ENCODE measurements around the gene JUP. TPM values are rescaled to one million over a fixed set of nuclear protein-coding genes. Genes with fewer than 3 reads are reported as not detected.

JUP gene
- total and polyA plus RNA-seq, 2 of the 13 experiments (the other 11 are each of a cell fraction or from before 2014, with no cell fraction given), result 12.1 to 20.6 TPM

- TF ChIP-seq SRSF9 (IDR thresholded peaks at IDR 0.05; ENCODE audit: borderline replicate concordance, insufficient read depth, low read depth, low read length, poor library complexity, severe bottlenecking), result no peak
- no peak for TF ChIP-seq ZNF124 (CRISPR knock-in tag; IDR thresholded peaks at IDR 0.05)
- no peak for TF ChIP-seq GLI4 (CRISPR knock-in tag; IDR thresholded peaks at IDR 0.05; ENCODE audit: borderline replicate concordance)
- TF ChIP-seq RXRB (CRISPR knock-in tag; IDR thresholded peaks at IDR 0.05; ENCODE audit: borderline replicate concordance), result peak; percentile 59; the same call in 1 of the 2 replicates
- no peak for TF ChIP-seq PHB2 (IDR thresholded peaks at IDR 0.05; ENCODE audit: partially characterized antibody)
- TF ChIP-seq CBX2 (IDR thresholded peaks at IDR 0.05; ENCODE audit: low read depth, low read length), result no peak
- no peak for TF ChIP-seq CBX2 (CRISPR knock-in tag; IDR thresholded peaks at IDR 0.05; ENCODE audit: low read depth)
- peak; percentile 74; the same call in 1 of the 2 replicates for TF ChIP-seq HDAC1 (CRISPR knock-in tag; IDR thresholded peaks at IDR 0.05)
- no peak; the same call in 1 of the 2 replicates for TF ChIP-seq TFAP4 (IDR thresholded peaks at IDR 0.05; ENCODE audit: borderline replicate concordance, low read depth)
- TF ChIP-seq ZNF570 (CRISPR knock-in tag; IDR thresholded peaks at IDR 0.05; ENCODE audit: borderline replicate concordance), result no peak; the same call in 1 of the 2 replicates
- TF ChIP-seq SP2 (CRISPR knock-in tag; IDR thresholded peaks at IDR 0.05), result no peak
- peak; percentile 92 for TF ChIP-seq ZNF740 (CRISPR knock-in tag; IDR thresholded peaks at IDR 0.05)
- no peak for TF ChIP-seq ZNF550 (CRISPR knock-in tag; IDR thresholded peaks at IDR 0.05; ENCODE audit: borderline replicate concordance)
- TF ChIP-seq NFKB2 (CRISPR knock-in tag; IDR thresholded peaks at IDR 0.05; ENCODE audit: borderline replicate concordance), result no peak
- TF ChIP-seq PRDM4 (CRISPR knock-in tag; IDR thresholded peaks at IDR 0.05; ENCODE audit: borderline replicate concordance), result no peak
- no peak for TF ChIP-seq CEBPB (IDR thresholded peaks at IDR 0.05; ENCODE audit: borderline replicate concordance, low read depth, low read length)
- no peak for TF ChIP-seq CEBPG (CRISPR knock-in tag; IDR thresholded peaks at IDR 0.05)
- no peak for TF ChIP-seq TOPORS (CRISPR knock-in tag; IDR thresholded peaks at IDR 0.05)
- TF ChIP-seq IRF2 (CRISPR knock-in tag; IDR thresholded peaks at IDR 0.05), result no peak
- no peak for TF ChIP-seq CBFB (CRISPR knock-in tag; IDR thresholded peaks at IDR 0.05)
- TF ChIP-seq ERF (CRISPR knock-in tag; IDR thresholded peaks at IDR 0.05), result no peak; the same call in 1 of the 2 replicates
- 0 out of 2 replicates have a peak, but pooled peaks have one; percentile 40 for TF ChIP-seq CAMTA2 (CRISPR knock-in tag; IDR thresholded peaks at IDR 0.05; ENCODE audit: borderline replicate concordance)
- TF ChIP-seq XRCC5 (optimal IDR thresholded peaks at IDR 0.05; ENCODE audit: low read length), result no peak
- no peak for TF ChIP-seq RFXAP (CRISPR knock-in tag; IDR thresholded peaks at IDR 0.05; ENCODE audit: borderline replicate concordance)
- peak; percentile 19; the same call in 1 of the 2 replicates for TF ChIP-seq ZNF83 (CRISPR knock-in tag; IDR thresholded peaks at IDR 0.05; ENCODE audit: borderline replicate concordance)
- TF ChIP-seq PCBP1 (IDR thresholded peaks at IDR 0.05; ENCODE audit: borderline replicate concordance, low read depth, low read length), result 0 out of 2 replicates have a peak, but pooled peaks have one; percentile 29
- no peak for TF ChIP-seq SATB2 (CRISPR knock-in tag; IDR thresholded peaks at IDR 0.05)
- TF ChIP-seq NCOA2 (CRISPR knock-in tag; IDR thresholded peaks at IDR 0.05), result no peak
- TF ChIP-seq HOXA3 (CRISPR knock-in tag; IDR thresholded peaks at IDR 0.05), result peak; percentile 11; the same call in 1 of the 2 replicates
Measured at GRCh38 chr17:41812381-41813151, 26.1 kb upstream of the JUP start, which contains the start of gene FKBP10 (continued).
